COR-L47 (cell line): ENCODE results near the gene HPSE2.

ENCODE experiments used
- DNase-seq: peaks from one replicate; lab custom pipeline; 2025; lab: John Stamatoyannopoulos, UW

The HPSE2 gene

GRCh38 chr10:98620503-98620902 is 615.1 kb downstream of the HPSE2 start:
- DNase-seq, result no peak

- no peak for DNase-seq
These were observed 616.2 kb downstream of the HPSE2 start for GRCh38 chr10:98619446-98619845.

- no peak for DNase-seq
These were observed 617.6 kb downstream of the HPSE2 start for GRCh38 chr10:98617906-98618520.

DNA sequence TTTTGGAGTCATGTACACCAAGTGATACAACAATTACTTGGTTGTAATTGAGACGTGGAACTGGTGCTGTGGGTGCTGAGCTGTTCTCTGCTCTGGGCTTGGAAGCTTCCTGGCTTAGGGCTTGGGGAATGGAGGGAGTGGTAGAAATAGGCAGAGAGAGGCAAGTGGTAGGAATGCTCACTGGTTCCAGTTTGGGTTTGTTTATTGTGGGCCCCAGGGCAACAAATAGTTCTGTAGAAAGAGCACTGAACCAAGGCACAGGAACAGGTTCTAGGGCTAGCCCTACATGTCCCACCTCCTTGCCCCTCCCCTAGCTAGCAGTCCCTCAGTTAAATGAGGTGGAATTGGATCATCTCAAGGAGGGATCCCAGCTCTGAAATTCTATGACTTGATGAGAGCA is 622.2 kb downstream of the HPSE2 start:
- DNase-seq, result no peak

GRCh38 chr10:98611436-98611835 is 624.2 kb downstream of the HPSE2 start:
- DNase-seq, result no peak

DNA sequence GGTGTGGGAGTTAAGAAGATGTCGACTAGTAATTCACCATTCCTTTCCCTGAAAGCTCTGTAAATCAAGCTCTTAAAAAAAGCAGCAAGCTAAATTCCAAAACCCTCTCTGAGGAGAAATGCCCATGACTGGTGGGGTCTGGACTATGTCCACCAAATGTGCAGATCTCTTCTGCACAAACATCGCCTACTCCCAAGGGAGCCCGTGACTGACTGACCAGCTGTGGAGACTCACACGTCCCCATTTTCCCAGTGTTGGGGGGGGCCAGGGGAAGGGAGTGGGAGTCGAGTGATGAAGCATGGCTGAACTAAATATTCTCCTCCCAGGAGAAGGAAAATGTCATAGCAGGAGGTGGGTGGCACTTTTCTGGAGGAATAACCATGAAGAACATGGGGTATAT is 624.8 kb downstream of the HPSE2 start:
- no peak for DNase-seq

- DNase-seq, result no peak
These were observed 625.4 kb downstream of the HPSE2 start for GRCh38 chr10:98610301-98610700.

GRCh38 chr10:98609265-98609664 is 626.4 kb downstream of the HPSE2 start:
- no peak for DNase-seq

DNA sequence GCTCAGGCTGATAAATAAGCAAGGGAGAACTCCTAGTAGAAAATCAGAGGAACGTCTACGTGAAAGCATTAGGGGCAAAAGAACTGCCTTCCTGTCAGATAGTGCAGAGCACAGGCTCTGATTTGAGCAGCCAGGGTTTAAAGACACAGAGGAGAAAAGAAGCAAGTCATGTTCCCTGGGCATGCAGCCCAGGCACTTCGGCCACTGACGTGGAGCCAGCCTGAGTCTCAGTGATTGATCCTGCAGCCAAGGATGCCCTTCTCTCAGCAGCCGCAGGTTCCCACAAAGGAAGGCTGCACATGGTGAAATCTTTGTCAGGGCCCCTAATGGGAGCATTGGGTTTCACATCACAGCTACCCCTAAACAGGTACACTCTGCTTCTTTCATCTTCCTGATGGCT is 627.2 kb downstream of the HPSE2 start:
- DNase-seq, result no peak

DNA sequence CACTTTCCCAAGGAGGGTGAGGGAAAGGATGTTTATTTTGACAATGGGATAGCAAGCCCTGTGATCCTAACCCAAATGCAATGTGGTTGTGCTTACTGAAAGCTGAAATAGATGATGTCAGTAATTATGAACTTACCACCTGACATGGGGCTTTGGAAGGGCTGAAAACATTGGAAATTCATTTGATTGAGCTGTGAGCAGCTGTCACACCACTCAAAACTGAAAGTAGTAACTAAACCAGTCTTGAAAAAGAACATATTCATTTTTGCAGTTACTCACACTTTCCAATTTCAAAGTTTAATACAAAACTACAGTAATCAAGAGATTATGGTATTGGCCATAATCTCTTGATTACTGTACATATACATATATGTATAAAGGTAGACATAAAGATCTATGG is 633.4 kb downstream of the HPSE2 start:
- DNase-seq, result no peak

DNA sequence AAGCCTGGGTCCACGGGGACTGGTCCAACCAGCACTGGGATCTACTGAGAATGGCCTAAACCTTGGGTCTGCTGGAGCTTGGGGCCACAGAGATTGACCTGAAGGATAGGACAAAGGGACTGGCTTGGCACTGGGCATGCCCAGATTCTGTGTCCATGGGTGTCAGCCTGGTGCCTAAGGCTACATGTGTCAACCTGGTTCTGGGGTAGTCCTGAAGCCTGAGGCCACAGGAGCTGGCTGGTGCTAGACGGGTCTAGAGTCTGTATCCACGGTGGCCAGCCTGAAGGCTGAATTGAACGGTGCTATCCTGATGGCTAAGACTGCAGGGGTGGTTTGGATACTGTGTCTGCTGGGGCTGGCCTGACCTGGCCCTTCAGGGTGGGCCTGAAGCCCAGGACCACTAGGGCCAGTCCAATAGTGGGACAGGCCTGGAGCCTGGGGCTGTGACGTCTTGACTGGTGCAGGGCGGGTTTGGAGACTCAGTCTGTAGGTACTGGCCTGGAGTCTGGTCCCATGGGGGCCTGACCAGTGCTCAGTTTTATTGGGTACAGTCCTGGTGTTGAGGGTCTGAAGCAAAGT is 636.5 kb downstream of the HPSE2 start:
- no peak for DNase-seq

DNA sequence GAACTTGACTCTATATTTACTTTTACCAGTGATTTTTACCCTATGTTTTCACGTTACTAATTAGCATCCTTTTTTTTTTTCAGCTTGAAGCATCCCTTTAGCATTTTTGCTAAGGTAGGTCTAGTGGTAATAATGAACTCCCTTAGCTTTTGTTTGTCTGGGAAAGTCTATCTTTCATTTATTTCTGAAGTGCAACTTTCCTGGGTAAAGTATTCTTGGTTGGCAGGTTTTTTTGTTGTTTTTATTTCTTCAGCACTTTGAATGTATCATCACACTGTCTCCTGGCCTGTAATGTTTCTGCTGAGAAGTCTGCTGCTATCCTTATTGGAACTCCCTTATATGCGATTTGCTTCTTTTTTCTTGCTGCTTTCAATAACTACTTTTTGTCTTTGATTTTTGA is 639.2 kb downstream of the HPSE2 start:
- DNase-seq, result no peak

DNA sequence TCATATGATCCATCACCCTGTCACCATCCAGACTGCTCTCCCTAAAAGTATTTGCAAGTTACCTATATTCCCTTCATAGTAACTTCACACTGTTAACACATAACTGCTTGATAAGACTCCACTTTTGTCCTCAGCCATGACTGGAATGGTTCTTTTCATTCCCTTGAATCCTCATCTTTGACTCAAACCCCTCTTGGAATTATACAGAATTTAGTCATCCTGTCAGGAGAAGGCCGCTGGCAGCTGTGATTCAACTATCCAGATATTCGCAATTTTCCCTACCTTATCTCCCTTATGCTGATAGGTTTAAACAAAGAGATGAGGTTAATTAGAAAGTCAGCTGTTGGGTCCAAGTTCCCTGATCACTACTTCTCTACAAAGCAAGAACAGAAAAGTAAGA is 646.0 kb downstream of the HPSE2 start:
- DNase-seq, result no peak

DNA sequence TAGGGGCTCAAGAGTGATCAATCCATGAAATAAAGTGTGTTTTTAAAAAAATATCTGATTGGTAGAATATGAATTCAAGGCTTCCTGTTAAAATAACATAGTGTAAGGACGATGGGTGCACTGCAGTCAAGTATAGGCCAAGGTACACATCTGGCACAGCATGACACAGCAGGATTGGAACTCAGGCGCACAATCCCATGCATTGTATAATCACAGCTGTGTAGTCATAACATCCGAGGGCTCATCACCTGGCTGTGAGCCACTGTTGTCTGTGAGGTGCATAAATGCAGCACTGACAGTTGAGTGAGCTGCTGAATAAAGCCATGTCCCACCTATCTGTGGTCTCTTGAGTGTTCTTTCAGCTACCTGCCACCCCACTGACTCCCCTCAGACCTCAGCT is 646.6 kb downstream of the HPSE2 start:
- no peak for DNase-seq

GRCh38 chr10:98587156-98587837 is 648.4 kb downstream of the HPSE2 start:
- DNase-seq, result no peak

- DNase-seq, result no peak
These were observed 649.6 kb downstream of the HPSE2 start for GRCh38 chr10:98586096-98586495.

GRCh38 chr10:98582363-98582762 is 653.3 kb downstream of the HPSE2 start:
- no peak for DNase-seq

DNA sequence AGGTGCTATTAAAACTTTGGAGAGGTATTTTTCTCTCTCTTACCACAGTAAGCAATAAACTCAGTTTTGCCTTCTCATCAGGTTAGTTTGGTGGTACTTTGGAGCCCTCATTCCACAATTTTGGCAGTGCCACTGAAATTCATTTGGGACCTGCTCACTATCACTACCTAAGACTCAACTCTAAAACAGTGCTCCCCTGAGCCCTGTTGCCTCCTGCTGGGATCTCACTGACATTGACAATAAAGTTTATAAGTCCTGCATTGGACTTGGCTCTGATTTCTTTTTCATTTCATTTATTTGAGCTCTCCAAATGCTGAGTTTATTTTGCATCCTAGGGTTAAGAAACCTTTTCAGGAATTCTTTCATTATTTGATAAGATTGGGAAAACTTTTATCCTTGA is 658.1 kb downstream of the HPSE2 start:
- DNase-seq, result no peak

DNA sequence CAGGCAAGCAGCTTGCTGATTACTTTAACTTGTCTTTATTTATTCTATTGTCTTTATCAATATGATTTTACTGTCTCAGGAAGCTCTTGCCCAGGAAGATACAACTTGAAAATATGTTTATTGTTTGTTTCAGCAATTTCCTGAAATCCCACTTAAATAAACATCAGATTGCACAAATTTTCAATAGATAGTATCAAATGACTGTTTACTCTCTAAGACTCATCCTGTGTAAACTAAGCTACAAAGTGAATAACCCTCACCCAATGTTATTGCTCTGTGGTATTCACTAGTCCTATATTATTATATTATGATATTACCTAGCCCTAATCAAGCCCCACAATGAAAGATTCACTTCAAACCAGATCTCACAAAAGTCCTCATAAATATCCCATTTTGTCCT is 658.5 kb downstream of the HPSE2 start:
- no peak for DNase-seq

DNA sequence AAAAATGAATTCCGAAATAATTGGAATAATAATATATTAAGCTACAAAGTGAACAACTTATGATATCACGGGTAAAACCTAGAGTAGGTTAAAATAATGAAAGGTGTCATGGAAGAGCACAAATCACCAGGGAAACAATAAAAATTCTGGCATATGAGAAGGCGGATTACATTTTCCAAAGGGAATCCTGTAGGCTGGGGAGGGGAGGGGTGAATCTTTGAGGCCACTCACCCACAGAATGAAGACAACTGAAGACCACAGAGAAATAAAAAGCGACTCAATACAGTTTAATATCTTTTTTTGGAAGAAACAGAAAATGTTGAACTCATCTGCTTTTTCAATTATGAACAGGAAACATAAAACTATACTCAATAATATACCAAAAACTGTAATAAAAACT is 659.6 kb downstream of the HPSE2 start:
- DNase-seq, result no peak

- DNase-seq, result no peak
These were observed 663.1 kb downstream of the HPSE2 start for GRCh38 chr10:98572594-98572993.

- DNase-seq, result no peak
These were observed 664.8 kb downstream of the HPSE2 start for GRCh38 chr10:98570834-98571233.

DNA sequence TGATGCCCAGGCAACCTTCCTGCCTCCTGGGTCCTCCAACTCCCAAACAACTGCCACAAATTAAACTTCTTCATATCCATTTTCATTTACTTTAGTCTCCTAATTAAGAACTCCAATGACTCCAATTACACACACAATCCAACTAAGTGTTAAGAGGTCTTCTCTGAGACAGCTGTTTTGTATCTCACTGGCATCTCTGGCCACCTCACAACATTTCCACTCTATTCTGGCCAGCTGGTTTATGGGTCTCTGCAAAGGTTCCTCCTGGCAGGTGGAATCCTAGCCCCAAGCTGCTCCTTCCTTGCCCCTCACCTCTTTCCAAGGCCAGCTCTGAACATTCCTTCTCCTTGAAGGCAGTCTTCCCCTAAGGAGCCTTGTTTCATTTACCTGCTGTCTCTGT is 665.8 kb downstream of the HPSE2 start:
- no peak for DNase-seq

- DNase-seq, result no peak
These were observed 667.1 kb downstream of the HPSE2 start for GRCh38 chr10:98568551-98568950.
